ENCODE measurements around the gene TP53.
"Not testable (repeated sequence)": the region's sequence is repeated elsewhere in the genome, so short reads cannot be mapped to it uniquely, and the experiment has no call there.

The TP53 gene

GRCh38 chr17:7629939-7630571, 57.2 kb downstream of the TP53 start, which contains the start of gene SHBG:
Gene SHBG (plus strand): TSS chr17:7630135. CDS start chr17:7630173, 38 bp downstream.
- no peak for DNase-seq

- peak; percentile 66 to 88 (median 78) for DNase-seq
Measured at GRCh38 chr17:7627250-7628121, 59.8 kb downstream of the TP53 start, which contains the start of gene SAT2. Gene SAT2 (minus strand): TSS chr17:7627821. CDS start chr17:7627635, 186 bp downstream.

GRCh38 chr17:7626956-7627249, 60.4 kb downstream of the TP53 start:
- DNase-seq = no peak

DNA sequence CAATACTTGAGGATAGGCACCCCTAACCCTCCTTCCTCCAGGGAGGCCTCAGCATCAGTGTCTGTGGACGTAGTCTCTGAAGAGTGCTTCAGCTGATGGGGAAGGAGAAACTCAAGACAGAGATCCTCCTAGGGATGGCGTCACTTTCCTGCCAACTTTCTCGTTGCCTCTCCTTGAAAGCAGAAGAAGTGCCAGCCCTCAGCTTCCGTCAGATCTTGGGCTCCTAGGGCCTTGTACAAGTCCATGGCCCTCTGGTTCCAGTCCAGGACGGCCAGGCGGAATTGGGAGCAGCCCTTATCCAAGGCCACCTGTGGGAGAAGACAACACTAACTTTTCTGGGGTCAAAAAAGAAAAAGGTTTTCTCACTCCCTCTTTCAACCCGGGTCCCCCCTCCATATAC, 61.0 kb downstream of the TP53 start:
- DNase-seq = no peak

- DNase-seq = not testable (repeated sequence)
Measured at GRCh38 chr17:7625749-7626148, 61.5 kb downstream of the TP53 start.

DNA sequence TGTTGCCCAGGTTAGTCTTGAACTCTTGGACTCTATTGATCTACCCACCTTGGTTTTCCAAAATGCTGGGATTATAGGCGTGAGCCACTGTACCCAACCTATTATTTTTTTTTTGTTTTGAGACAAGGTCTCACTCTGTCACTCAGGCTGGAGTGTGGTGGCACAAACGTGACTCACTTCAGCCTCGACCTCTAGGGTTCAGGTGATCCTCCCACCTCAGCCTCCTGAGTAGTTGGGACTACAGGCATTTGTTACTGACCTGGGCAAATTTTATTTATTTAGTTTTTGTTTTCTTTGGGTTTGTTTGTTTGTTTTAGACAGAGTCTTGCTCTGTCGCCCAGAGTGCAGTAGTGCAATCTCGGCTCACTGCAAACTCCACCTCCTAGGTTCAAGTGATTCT, 63.6 kb downstream of the TP53 start:
- no peak for DNase-seq

DNA sequence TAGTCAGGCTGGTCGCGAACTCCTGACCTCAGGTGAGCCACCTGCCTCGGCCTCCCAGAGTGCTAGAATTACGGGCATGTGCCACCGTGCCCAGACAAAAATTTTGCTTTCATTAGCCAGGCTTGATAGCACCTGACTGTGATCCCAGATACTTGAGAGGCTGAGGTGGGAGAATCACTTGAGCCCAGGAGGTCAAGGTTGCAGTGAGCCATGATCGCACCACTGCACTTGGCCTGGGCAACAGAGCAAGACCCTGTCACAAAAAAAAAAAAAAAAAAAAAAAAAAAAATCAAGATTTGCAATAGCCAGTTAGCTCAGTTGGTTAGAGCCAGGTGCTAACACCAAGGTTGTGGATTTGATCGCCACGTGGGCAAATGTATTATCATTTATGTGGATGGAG, 66.5 kb downstream of the TP53 start:
- DNase-seq = no peak

GRCh38 chr17:7618608-7619007, 68.7 kb downstream of the TP53 start:
- DNase-seq = no peak
